GM19467 (cell line): ENCODE data around the gene L1CAM.

ENCODE experiments used
- ATAC-seq: cut with Tn5 transposase; IDR thresholded peaks from one replicate; pipeline ENCODE4 v1.9.1; 2021; ENCODE audit warnings: mild to moderate bottlenecking, moderate library complexity; ENCODE audit not compliant: unreplicated experiment

Gene L1CAM

GRCh38 chrX:153879741-153880439 lies 6.1 kb downstream of the L1CAM start:
- no peak for ATAC-seq

GRCh38 chrX:153878969-153879653 lies 6.9 kb downstream of the L1CAM start:
- no peak for ATAC-seq

DNA sequence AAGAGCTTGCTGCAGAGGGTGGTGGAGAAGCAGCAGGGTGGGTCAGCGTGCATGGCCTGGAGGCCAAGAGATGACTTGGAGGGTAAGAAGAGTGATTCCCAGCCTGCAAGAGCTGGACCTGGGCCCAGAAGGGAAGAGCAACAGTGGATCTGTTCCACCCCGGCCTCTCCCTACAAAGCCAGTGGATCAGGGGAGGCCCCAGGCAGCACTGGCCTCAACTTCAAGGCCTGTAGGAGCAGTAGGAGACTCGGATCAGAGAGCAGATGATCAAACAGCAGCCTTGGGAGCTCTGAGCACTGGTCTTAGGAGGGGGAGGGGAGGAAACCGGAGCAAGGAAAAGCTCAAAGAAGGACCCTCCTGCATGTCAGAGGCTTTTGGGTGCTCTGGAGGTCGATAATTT lies 7.6 kb downstream of the L1CAM start:
- no peak for ATAC-seq

DNA sequence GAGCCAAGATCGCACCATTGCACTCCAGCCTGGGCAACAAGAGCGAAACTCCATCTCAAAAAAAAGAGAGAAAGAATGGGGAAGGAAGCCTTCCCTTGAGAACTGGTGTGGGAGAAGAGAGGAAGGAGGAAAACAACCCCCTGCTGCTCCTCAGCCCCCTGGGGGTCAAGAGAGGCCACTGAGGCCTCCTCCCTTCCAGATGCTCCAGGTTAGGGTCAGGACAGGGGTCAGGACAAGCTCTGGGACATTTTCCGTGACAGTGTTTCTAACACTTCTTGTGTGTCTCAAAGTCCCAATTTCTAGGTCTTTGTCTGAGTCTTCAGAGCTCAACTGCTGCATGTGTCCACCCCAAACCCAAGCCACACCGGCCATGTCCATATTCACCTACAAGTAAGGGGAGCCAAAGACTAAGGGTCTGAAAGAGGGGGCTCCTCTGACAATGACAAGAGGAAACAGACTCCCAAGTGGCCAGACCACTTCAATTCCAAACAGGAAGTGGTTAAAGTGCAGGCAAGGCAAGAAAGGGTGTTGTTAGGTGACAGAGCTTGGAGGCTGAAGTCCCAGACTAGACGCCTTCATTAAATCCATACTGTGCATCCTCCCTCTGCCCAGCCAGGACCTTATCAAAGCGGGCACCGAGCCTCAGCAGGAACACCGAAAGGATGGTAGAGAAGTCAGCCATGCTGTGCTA lies 8.3 kb downstream of the L1CAM start:
- ATAC-seq, result no peak

- no peak for ATAC-seq
Observed at GRCh38 chrX:153876112-153876491, 9.9 kb downstream of the L1CAM start.

DNA sequence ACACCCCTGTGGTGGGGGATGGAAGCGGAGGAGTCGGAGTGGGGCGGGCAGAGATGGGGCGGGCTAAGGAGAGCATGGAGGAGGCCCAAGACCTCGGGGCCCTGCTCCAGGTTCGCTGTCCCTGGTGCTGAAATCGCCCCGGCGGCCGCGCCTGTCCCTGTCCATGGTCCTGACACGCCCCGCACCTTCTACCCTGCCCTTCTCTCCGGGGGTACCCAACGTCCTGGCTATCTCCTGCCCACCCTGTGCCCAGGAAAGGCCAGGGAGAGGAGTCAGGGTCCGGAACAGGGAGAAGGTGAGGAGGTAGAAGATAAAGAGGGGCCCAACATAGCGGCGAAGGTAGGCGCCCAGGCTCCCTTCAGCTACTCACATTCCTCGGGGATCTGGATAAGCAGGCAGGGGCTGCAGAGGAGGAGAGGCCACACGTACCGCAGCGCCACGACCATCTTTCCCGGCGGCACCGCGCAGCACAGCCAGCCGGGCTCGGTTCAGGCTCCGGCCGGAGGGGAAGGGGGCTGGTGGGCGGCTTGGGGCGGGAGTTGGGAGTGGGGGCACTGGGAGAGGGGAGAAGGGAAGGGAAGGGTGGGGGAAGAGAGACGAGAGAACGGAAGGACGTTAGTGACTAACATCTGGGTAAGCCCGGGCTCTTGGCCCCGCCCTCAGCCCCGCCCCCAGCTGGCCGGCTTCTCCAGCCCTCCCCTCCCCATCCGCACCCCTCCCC lies 10.4 kb downstream of the L1CAM start:
- ATAC-seq, result no peak

- no peak for ATAC-seq
Observed at GRCh38 chrX:153874366-153875125, 11.4 kb downstream of the L1CAM start.

GRCh38 chrX:153874085-153874365 lies 11.9 kb downstream of the L1CAM start:
- ATAC-seq, result no peak

DNA sequence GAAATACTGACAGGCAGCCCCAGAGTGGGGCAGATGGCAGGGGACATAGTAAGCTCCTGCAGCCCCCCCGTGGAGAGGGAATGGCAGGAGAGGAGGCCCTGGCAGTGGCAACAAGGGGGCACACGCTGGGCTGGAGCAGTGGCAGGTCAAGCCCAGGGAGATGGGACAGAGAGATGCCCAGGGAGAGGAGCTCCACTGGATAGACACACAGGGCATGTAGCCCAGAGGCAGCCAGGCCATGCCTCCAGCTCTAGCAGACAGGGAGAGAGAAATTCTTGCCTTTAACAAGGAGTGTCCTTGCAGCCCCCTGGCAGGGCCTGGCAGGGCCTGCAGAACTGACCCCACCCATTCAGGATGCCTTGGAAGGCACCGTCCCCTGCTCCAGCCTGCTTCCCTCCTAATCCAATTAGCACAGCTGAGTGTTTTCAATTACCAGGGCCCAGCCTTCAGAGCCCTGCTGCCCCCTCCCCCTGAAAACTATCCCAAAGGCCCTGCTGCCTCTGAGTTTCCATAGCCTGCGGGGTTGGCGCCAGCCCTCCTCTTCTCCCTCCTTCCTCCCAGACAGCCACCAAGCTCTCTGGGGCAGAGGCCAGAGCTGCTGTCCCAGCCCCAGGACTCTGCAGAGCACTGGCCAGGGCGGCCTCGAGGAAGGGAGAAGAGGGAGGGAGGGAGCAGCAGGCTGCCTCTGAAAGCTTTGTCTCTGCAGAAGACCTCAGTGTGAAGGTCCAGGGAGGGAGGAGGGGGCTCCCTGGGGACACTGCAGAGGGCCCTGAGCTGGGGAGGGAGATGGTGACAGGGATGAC lies 12.5 kb downstream of the L1CAM start:
- no peak for ATAC-seq

DNA sequence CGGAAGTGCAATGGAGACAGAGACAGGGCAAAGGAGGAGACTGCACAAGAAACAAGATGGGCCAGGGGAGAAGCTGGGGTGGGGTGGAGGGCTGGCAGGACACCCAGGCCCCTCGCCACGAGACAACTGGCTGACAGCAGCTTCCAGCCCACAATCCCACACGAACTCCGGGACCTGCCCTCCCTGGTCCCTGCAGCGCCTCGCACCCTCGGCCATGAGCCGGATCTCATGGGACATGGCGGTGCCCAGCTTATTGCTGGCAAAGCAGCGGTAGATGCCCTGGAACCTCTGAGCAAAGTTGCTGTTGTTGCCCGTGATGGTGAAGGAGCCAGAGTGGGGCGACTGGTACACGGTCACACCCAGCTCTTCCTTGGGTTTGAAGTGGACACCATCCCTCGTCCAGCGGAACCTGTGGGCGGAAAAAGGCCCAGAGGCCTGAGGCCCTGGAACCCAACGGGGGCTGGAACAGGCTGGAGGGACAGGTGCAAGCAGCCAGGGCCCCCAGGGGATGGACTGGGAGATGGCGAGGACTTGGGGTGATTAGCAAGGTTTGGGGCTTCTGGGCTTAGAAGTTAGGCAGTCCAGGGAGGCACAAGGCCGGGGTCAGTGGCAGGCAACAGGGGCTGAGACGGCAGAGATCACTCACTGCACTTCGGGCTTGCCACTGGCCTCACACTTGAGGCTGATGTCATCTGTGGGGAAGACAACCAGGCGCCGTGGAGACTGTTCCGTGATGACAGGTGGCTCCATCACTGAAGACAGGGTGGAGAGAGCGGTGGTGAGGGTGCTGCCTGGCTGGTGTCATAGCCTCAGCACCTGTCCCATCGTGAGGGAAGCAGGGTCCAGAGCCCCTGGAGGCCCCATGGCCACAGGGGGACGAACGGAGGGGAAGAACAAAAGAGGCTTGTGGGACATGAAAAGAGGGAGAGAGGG lies 13.8 kb downstream of the L1CAM start:
- ATAC-seq, result no peak

DNA sequence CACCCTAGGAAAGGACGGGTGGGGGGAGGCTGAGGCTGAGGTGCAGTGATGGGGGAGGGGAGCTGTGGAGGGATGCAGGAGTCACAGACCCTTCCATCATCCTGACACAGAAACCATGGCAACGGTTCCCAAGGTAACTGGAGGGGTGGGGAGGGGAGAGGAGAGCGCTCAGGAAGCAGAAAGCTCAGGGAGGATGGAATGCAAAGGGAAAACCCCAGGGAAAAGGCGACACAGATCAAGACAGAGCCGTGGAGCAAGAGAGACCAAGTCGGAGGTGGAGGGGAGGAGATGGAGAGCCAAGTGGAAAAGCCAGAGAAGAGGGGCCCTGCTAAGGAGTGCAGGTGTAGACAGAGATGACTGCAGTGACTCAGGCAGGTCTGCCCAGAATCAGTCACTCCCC lies 14.5 kb downstream of the L1CAM start:
- ATAC-seq, result no peak

DNA sequence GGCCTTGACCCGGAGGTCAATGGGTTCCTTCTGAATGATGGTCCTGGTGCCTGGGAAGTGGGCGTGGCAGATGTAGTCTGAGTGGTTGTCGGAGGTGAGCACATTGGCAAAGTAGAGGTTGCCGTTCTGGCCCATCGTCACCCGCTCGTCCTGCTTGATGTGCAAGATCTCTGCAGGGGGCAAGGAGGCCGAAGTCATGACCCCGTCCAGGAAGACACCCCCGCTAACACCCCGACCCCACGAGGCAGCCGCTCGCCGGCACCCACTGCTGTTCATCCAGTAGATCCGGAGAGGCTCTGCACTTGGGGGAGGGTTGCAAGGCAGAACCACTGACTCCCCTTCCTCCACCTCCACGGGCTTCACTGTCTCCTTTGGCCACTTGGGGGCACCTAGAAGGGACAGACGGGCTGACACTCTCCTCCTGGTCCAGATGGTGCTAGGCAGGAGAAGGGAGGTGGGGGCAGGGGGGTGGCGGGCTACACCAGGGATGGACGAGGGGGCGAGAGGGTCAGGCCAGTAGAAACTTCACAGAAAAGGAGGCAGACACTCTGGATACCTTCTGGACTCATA lies 15.1 kb downstream of the L1CAM start:
- ATAC-seq, result no peak

- ATAC-seq, result no peak
Observed at GRCh38 chrX:153870288-153870690, 15.7 kb downstream of the L1CAM start.

DNA sequence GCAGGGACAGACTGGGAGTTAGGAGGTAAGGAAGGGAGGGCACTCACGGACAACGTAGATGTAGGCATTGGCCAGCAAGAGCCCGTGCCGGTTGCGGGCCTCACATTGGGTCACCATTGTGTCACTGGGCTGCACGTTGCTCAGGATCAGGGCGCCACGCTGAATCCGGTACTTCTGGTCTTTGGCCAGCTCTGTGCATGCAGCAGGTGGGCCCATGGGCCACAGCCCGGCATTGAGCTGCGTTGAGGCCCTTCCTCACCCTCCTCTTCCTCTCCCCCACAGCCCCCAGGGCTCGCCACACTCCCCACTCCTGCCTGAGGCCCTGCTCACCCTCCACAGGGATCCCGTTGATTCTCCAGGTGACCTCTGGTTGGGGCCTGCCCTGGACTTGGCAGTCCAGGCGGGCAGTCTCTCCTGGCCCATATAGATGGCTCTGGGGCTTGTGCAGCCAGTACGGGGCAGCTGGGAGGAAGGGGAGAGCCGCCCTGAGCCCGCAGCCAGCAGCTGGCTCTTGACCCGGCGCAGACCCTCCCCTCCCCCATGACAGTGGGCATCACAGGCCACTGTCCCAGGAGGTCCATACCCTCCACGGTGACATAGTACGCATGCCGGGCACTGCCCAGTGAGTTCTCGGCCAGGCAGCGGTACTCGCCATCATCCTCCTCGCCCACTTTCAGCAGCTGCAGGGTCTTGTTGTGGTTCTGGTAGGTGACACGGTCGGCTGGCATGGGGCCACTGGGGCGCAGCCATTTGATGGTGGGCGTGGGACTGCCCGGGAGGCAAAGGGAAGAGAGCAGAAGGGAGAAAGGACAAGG lies 16.3 kb downstream of the L1CAM start:
- ATAC-seq, result no peak

GRCh38 chrX:153868576-153869472 lies 17.1 kb downstream of the L1CAM start:
- no peak for ATAC-seq

GRCh38 chrX:153867671-153868070 lies 18.3 kb downstream of the L1CAM start:
- ATAC-seq, result no peak

- no peak for ATAC-seq
Observed at GRCh38 chrX:153867139-153867538, 18.8 kb downstream of the L1CAM start.
